GM18858 (cell line): ENCODE results near the gene CARHSP1.
"Not testable (repeated sequence)": the region's sequence is repeated elsewhere in the genome, so short reads cannot be mapped to it uniquely, and the experiment has no call there.

Source experiments
- ATAC-seq: cut with Tn5 transposase; IDR thresholded peaks from one replicate; pipeline ENCODE4 v1.9.1; 2021; ENCODE audit not compliant: unreplicated experiment

Gene CARHSP1

GRCh38 chr16:8868416-8869211 is at the start of gene CARHSP1:
Gene CARHSP1, minus strand, starts transcription at chr16:8869006. Its CDS starts 9,678 bp downstream, at chr16:8859328.
- peak; percentile 50 for ATAC-seq

DNA sequence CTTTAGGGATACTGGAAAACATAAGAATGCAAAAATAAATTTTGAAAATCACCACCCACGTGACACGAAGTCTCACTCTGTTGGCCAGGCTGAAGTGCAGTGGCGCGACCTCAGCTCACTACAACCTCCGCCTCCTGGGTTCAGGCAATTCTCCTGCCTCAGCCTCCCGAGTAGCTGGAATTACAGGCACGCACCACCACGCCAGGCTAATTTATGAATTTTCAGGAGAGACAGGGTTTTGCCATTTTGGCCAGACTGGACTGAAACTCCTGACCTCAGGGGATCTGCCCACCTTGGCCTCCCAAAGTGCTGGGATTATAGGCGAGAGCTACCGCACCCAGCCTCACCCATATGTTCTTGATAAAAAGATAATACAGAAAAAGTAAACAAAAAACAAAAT is 48.5 kb upstream of the CARHSP1 start:
- not testable (repeated sequence) for ATAC-seq

GRCh38 chr16:8916541-8917225 is 47.9 kb upstream of the CARHSP1 start:
- ATAC-seq = no peak

DNA sequence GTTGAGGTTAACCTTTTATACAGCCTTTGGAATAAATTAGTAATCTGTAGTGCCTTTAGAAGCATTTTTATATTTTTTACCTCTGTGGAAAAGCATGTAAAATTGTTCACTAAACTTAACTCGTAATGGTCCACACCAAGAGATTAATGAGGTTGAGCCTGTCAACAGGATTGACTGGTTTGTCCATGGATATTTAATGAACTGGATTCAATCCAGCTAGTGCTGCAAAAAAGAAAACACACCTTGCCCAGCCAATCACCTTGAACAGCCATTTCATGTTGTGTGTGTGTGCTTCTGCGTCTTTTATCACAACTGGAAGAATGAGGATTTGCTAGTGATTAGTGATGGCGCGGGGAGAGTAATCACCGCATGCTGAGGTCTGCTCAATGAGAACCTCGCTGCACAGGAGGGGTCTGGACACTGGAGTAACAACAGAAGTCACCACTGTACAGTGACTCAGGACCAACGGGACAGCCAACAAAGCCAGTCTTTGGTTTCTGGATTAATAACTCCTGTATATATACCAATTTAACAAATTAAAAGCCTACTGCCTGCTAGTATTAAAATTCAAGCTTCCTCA is 47.0 kb upstream of the CARHSP1 start:
- ATAC-seq = no peak

DNA sequence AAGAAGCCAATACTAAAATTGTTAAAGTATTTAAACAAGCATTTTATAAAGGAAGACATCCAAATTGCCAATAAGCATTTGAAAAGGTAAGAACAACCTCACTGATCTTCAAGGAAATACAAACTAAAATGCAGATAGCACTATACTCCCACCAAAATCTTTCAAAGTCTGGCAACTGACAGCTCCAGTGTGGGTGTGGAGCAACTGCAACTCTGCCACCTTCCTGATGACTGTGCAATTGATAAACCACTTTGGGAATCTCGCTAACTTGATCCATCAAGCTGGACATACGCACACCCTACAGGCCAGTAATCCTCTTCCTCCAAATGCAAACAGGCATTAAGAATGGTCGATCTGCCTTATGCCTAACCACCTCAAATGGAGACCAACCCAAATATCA is 45.3 kb upstream of the CARHSP1 start:
- ATAC-seq = no peak

- no peak for ATAC-seq
These were observed 44.0 kb upstream of the CARHSP1 start for GRCh38 chr16:8912793-8913192.

- ATAC-seq = no peak
These were observed 42.0 kb upstream of the CARHSP1 start for GRCh38 chr16:8910811-8911210.

GRCh38 chr16:8908810-8909468 is 40.1 kb upstream of the CARHSP1 start:
- no peak for ATAC-seq

GRCh38 chr16:8907096-8907495 is 38.3 kb upstream of the CARHSP1 start:
- no peak for ATAC-seq

- no peak for ATAC-seq
These were observed 37.2 kb upstream of the CARHSP1 start for GRCh38 chr16:8905795-8906591.

DNA sequence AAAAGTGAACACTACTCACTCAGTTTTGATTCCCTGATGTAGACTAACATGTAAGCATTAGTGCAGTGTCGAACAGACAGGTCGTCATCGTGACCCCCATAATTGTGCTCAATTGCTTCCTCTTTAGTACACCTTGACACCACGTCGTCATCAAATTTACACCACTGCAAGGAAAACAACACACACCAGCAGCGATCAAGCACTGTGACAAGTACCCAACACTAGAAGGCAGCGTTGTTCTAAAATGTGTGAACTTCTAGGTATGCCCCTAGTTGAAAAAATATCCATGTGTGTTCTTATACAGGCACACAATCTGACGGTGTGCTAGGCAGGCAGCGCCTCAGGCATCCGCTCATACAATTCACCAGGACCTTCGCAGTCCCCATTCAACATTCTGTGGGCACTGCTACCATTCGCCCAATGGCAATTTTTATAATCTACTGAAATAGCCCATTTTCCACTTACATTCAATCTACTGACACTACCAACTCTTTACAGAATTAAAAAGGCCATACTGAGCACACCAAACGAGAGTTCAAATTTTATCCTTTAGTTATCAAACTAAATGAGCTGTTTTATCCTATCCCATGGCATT is 36.5 kb upstream of the CARHSP1 start:
- ATAC-seq = no peak

DNA sequence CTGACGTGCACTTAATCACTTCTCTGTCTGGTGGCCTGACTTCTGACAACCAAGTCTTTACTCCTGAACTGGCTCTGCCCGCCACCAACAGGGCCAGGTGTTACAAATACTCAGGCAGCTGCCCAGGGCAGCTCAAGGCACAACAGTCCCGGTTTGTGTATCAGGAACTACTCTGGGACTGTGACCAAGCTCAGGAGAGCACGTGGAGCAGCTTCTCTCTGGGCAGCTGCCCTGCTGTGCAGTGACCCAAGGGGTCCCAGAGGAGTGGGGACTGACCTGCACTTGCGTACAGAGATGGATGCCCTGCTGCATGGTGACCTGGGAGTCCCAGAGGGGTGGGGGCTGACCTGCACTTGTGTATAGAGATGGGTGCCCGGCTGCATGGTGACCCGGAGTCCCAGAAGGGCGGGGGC is 35.2 kb upstream of the CARHSP1 start:
- ATAC-seq = no peak

- ATAC-seq = no peak
These were observed 34.2 kb upstream of the CARHSP1 start for GRCh38 chr16:8903004-8903403.

DNA sequence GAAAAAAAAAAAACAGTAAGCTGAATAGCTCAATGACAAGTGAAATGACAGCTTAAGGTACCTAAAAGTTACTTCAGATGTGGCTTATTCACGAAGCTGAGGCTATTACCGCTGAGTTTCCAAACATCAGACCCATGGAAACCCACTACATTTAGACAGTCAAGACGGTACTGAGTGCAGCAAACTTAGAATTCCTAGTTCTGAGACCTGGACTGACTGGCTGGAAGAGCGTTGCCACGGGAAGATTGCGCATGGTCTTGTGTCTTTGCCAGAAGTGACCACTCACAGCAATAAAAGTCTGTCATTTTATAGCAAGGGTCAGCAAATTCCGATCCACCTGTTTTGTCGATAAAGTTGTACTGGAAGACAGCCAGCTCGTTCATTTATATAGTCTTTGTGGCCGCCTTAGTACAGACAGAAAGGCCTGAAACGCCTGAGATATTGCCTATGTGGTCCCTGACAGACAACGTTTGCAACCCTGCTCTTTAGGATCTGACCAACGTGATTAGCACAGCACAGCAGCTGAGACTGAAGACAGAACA is 32.6 kb upstream of the CARHSP1 start:
- no peak for ATAC-seq

- no peak for ATAC-seq
These were observed 31.5 kb upstream of the CARHSP1 start for GRCh38 chr16:8900343-8900742.

- ATAC-seq = no peak
These were observed 31.0 kb upstream of the CARHSP1 start for GRCh38 chr16:8899709-8900317.

GRCh38 chr16:8898660-8899318 is 30.0 kb upstream of the CARHSP1 start:
- ATAC-seq = no peak

GRCh38 chr16:8894736-8895334 is 26.0 kb upstream of the CARHSP1 start:
- ATAC-seq = no peak
